Endothelial cell (in vitro differentiated cells): ENCODE measurements around the gene OXLD1. TPM values are rescaled to one million over a fixed set of nuclear protein-coding genes. Genes with fewer than 3 reads are reported as not detected.
A peak's percentile ranks its signal among the peaks of the same experiment; 100 is the strongest.

Experiments used
- DNase-seq: peaks from one replicate; pipeline ENCODE4 v3.0.0; 2021; ENCODE audit warnings: low spot score
- H3K27ac Mint-ChIP-seq: one replicate; pipeline ENCODE4 v1.8.0; 2021; ENCODE audit warnings: mixed read lengths, inconsistent platforms; ENCODE audit not compliant: unreplicated experiment
- H3K27me3 Mint-ChIP-seq: one replicate; pipeline ENCODE4 v1.8.0; 2021; ENCODE audit warnings: mild to moderate bottlenecking, moderate library complexity, mixed read lengths, inconsistent platforms; ENCODE audit not compliant: unreplicated experiment
- H3K36me3 Mint-ChIP-seq: one replicate; pipeline ENCODE4 v1.8.0; 2021; ENCODE audit warnings: mild to moderate bottlenecking, low read depth, mixed read lengths, inconsistent platforms; ENCODE audit not compliant: unreplicated experiment
- H3K4me1 Mint-ChIP-seq: one replicate; pipeline ENCODE4 v1.8.0; 2021; ENCODE audit warnings: mild to moderate bottlenecking, mixed read lengths, inconsistent platforms; ENCODE audit not compliant: unreplicated experiment
- H3K4me3 Mint-ChIP-seq: one replicate; pipeline ENCODE4 v1.8.0; 2021; ENCODE audit warnings: mild to moderate bottlenecking, mixed read lengths, inconsistent platforms; ENCODE audit not compliant: unreplicated experiment
- H3K9me3 Mint-ChIP-seq: one replicate; pipeline ENCODE4 v1.8.0; 2021; ENCODE audit warnings: mixed read lengths, inconsistent platforms; ENCODE audit not compliant: unreplicated experiment
- total RNA-seq: library from RNA; stranded (reverse); fragmentation: NEBNext Ultra II Directional; extraction: Animal tissue kit (Norgen Biotek cat#: 25700); gene quantifications from one replicate; pipeline ENCODE4 v1.2.1, GENCODE V29; 2021; ENCODE audit not compliant: unreplicated experiment
- TF ChIP-seq, protein P1 (sequence below): fragments of 200-600 bp; sonication (generic); IDR thresholded peaks from one replicate; pipeline ENCODE4 v1.5.0; 2021; ENCODE audit warnings: antibody characterized with exemption; ENCODE audit not compliant: unreplicated experiment

OXLD1 gene
- total RNA-seq, 1 donor from 2014 or later, result 22.4 TPM

DNA sequence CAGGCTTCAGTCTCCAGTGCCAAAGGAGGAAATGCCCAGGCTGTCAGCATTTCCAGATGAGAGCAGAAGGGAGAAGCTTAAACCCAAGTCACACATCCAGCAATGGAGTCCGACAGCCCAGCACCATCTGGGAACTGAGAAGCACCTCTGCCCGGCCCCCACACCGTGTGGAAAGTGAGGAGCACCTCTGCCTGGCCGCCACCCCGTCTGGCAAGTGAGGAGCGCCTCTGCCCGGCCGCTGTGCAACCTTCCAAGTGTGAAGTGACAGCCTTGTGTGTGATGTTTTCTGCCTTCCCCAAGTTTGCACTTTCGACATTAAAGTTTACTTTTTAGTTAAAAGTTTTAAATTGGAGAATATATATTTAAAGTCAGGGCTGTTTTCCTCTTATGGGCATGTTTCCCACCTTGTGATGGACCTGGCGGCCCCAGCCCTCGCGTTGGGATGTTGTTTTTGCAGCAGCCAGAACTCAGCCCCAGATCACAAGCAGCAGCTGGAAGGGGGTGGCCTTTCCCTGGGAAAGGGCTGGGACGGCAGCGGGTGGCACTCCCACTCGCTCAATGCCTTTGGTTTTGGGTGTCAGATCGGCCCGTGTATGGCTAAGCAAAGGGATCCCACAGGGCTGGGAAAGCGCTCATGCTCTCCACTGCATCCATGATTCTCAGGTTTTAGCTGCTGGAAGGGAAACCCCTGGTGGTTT, 7.3 kb upstream of the OXLD1 start:
- no peak overlapping the region for H3K27ac Mint-ChIP-seq
- H3K36me3 Mint-ChIP-seq, result peaks cover 17% of the 10 kb centered on the region
- no peak overlapping the region for H3K4me3 Mint-ChIP-seq
- H3K27me3 Mint-ChIP-seq, result peaks cover 5% of the 10 kb centered on the region
- DNase-seq, result no peak
- no peaks in the 10 kb centered on the region for H3K9me3 Mint-ChIP-seq
- H3K4me1 Mint-ChIP-seq, result peaks cover 2% of the 10 kb centered on the region
- TF ChIP-seq, protein P1, sequence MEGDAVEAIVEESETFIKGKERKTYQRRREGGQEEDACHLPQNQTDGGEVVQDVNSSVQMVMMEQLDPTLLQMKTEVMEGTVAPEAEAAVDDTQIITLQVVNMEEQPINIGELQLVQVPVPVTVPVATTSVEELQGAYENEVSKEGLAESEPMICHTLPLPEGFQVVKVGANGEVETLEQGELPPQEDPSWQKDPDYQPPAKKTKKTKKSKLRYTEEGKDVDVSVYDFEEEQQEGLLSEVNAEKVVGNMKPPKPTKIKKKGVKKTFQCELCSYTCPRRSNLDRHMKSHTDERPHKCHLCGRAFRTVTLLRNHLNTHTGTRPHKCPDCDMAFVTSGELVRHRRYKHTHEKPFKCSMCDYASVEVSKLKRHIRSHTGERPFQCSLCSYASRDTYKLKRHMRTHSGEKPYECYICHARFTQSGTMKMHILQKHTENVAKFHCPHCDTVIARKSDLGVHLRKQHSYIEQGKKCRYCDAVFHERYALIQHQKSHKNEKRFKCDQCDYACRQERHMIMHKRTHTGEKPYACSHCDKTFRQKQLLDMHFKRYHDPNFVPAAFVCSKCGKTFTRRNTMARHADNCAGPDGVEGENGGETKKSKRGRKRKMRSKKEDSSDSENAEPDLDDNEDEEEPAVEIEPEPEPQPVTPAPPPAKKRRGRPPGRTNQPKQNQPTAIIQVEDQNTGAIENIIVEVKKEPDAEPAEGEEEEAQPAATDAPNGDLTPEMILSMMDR, result no peak

DNA sequence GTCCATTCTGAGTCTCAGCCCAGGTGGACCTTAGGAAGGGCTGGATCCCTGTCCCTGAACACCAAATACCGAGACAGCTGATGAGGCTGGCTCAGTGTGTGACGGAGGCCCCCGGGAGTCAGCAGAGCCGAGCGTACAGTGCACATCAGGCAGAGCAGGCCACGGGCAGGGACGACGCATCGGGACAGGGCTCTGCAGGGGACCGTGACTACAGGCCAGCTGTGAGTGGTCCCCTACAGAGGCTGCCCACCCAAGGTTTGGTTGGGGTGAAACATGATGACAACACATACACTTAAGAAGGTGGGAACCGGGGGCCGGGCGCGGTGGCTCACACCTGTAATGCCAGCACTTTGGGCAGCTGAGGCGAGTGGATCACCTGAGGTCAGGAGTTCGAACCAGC, 6.5 kb upstream of the OXLD1 start:
- H3K27me3 Mint-ChIP-seq, result peaks cover 10% of the 10 kb centered on the region
- peaks cover 23% of the 10 kb centered on the region for H3K36me3 Mint-ChIP-seq
- no peak overlapping the region for H3K4me3 Mint-ChIP-seq

DNA sequence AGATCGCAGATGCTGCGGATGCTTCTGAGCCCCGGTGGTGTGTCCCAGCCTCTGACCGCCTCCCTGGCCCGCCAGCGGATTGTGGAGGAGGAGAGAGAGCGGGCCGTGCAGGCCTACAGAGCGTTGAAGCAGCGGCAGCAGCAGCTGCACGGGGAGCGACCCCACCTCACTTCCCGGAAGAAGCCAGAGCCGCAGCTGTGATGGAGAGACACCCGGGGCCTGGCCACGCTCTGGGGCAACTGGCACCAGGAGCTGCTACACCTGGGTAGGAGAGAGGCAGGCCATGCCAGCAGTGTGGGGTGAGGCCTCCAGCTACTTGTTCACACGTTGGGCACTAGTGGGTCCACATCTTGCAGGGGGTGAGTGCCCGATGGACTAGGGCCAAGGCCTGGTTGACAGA, 6.1 kb upstream of the OXLD1 start:
- Mint-ChIP-seq H3K4me3 (no peak overlapping the region), H3K27ac (no peak overlapping the region), H3K27me3 (peaks cover 14% of the 10 kb centered on the region), H3K4me1 (peaks cover 12% of the 10 kb centered on the region), H3K9me3 (no peaks in the 10 kb centered on the region), H3K36me3 (peaks cover 28% of the 10 kb centered on the region)
- no peak for DNase-seq
- TF ChIP-seq, protein P1, result no peak

More for the DNA sequence above, 6.5 kb upstream of the OXLD1 start:
- Mint-ChIP-seq H3K9me3 (no peaks in the 10 kb centered on the region), H3K4me1 (peaks cover 7% of the 10 kb centered on the region), H3K27ac (no peak overlapping the region)
- TF ChIP-seq, protein P1, result no peak
- DNase-seq, result no peak

DNA sequence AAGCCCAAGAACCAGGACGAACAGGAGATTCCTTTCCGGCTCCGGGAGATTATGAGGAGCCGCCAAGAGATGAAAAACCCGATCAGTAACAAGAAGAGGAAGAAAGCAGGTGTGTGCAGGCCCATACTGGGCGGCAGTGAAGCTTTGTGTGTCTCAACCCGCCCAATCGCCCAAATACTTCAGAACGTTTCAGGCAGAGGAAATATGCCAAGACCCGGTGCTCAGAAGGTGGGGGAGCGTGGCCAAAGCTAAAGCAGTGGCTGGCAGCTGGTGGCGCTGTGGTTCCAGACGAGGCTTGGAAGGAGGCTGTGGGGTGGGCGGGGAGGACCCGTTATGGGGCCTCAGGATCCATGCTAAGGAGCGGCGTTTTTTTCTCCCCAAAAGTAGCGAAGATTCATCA, 1.3 kb upstream of the OXLD1 start:
- Mint-ChIP-seq H3K27ac (peak overlapping the region; percentile 52), H3K36me3 (peaks cover 31% of the 10 kb centered on the region), H3K4me1 (peaks cover 17% of the 10 kb centered on the region), H3K9me3 (no peaks in the 10 kb centered on the region), H3K4me3 (peak overlapping the region; percentile 82), H3K27me3 (peaks cover 10% of the 10 kb centered on the region)
- TF ChIP-seq, protein P1, result no peak
- no peak for DNase-seq

DNA sequence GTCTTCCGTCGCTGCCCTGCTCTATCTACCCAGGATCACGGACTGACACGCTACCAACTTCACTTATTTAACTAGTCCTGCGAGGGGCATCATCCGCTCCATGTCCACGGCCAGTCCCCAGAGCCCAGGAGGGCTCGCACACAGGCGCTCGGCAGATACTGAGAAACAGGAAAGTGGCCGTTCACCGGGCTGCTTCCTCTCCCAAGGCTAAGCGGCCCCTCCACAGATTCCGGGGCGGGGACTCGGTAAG, 388 bp downstream of the OXLD1 start:
- H3K4me1 Mint-ChIP-seq, result peaks cover 17% of the 10 kb centered on the region
- H3K27ac Mint-ChIP-seq, result peak overlapping the region; percentile 98
- TF ChIP-seq, protein P1, result no peak
- peaks cover 23% of the 10 kb centered on the region for H3K36me3 Mint-ChIP-seq
- DNase-seq, result peak; percentile 62
- H3K9me3 Mint-ChIP-seq, result no peaks in the 10 kb centered on the region
- H3K4me3 Mint-ChIP-seq, result peak overlapping the region; percentile 94
- peaks cover 10% of the 10 kb centered on the region for H3K27me3 Mint-ChIP-seq
